ENCODE measurements around the gene NBPF11. TPM values are rescaled to one million over a fixed set of nuclear protein-coding genes. Genes with fewer than 3 reads are reported as not detected.
"Not testable (repeated sequence)": the region's sequence is repeated elsewhere in the genome, so short reads cannot be mapped to it uniquely, and the experiment has no call there.

Gene NBPF11
- polyA plus RNA-seq, 1 experiment, result 7.6 TPM

- peaks cover 45% of the 10 kb centered on the region for H3K27me3 ChIP-seq (ENCODE audit: control insufficient read depth, insufficient read depth, low read length)
- peaks cover 27% of the 10 kb centered on the region for H3K9me3 ChIP-seq (ENCODE audit: control insufficient read depth, insufficient read depth, low read length)
- no peak for TF ChIP-seq CTCF (IDR thresholded peaks at IDR 0.05; ENCODE audit: low read depth, low read length)
- H3K27ac ChIP-seq (ENCODE audit: low read depth, low read length), result no peak overlapping the region
- POLR2A ChIA-PET, result no interaction called here
- no peak overlapping the region for H3K4me3 ChIP-seq (ENCODE audit: low read depth, low read length)
- no peak for DNase-seq (ENCODE audit: low read depth, low spot score)
- CTCF ChIA-PET, result no interaction called here
Observed at GRCh38 chr1:148160048-148160342, 7.9 kb upstream of the NBPF11 start.

- ChIA-PET CTCF (no interaction called here), POLR2A (no interaction called here)
- H3K27me3 ChIP-seq (ENCODE audit: control insufficient read depth, insufficient read depth, low read length), result peaks cover 45% of the 10 kb centered on the region
- H3K9me3 ChIP-seq (ENCODE audit: control insufficient read depth, insufficient read depth, low read length), result peaks cover 27% of the 10 kb centered on the region
- H3K27ac ChIP-seq (ENCODE audit: low read depth, low read length), result no peak overlapping the region
- no peak for DNase-seq (ENCODE audit: low read depth, low spot score)
- no peak overlapping the region for H3K4me3 ChIP-seq (ENCODE audit: low read depth, low read length)
- no peak for TF ChIP-seq CTCF (IDR thresholded peaks at IDR 0.05; ENCODE audit: low read depth, low read length)
Observed at GRCh38 chr1:148158341-148159003, 6.4 kb upstream of the NBPF11 start.

GRCh38 chr1:148157803-148158202 is 5.7 kb upstream of the NBPF11 start:
- POLR2A ChIA-PET, result not testable (repeated sequence)

GRCh38 chr1:148155494-148156275 is 3.6 kb upstream of the NBPF11 start:
- CTCF ChIA-PET; H3K27ac ChIP-seq (ENCODE audit: low read depth, low read length); H3K4me3 ChIP-seq (ENCODE audit: low read depth, low read length); POLR2A ChIA-PET; DNase-seq (ENCODE audit: low read depth, low spot score): not testable (repeated sequence)
- peaks cover 26% of the 10 kb centered on the region for H3K27me3 ChIP-seq (ENCODE audit: control insufficient read depth, insufficient read depth, low read length)
- H3K9me3 ChIP-seq (ENCODE audit: control insufficient read depth, insufficient read depth, low read length), result peaks cover 14% of the 10 kb centered on the region

More at GRCh38 chr1:148157803-148158202, 5.7 kb upstream of the NBPF11 start:
- peaks cover 27% of the 10 kb centered on the region for H3K9me3 ChIP-seq (ENCODE audit: control insufficient read depth, insufficient read depth, low read length)
- H3K4me3 ChIP-seq (ENCODE audit: low read depth, low read length); DNase-seq (ENCODE audit: low read depth, low spot score); H3K27ac ChIP-seq (ENCODE audit: low read depth, low read length); CTCF ChIA-PET: not testable (repeated sequence)
- peaks cover 42% of the 10 kb centered on the region for H3K27me3 ChIP-seq (ENCODE audit: control insufficient read depth, insufficient read depth, low read length)

GRCh38 chr1:148152795-148153194 is 714 bp upstream of the NBPF11 start:
- H3K4me3 ChIP-seq (ENCODE audit: low read depth, low read length); H3K9me3 ChIP-seq (ENCODE audit: control insufficient read depth, insufficient read depth, low read length); DNase-seq (ENCODE audit: low read depth, low spot score); POLR2A ChIA-PET; H3K27ac ChIP-seq (ENCODE audit: low read depth, low read length); H3K27me3 ChIP-seq (ENCODE audit: control insufficient read depth, insufficient read depth, low read length); CTCF ChIA-PET: not testable (repeated sequence)

GRCh38 chr1:148151371-148151819 is 686 bp downstream of the NBPF11 start:
- DNase-seq (ENCODE audit: low read depth, low spot score); CTCF ChIA-PET; H3K27me3 ChIP-seq (ENCODE audit: control insufficient read depth, insufficient read depth, low read length); POLR2A ChIA-PET; H3K9me3 ChIP-seq (ENCODE audit: control insufficient read depth, insufficient read depth, low read length): not testable (repeated sequence)
- peak overlapping the region; percentile 57 for H3K27ac ChIP-seq (ENCODE audit: low read depth, low read length)
- H3K4me3 ChIP-seq (ENCODE audit: low read depth, low read length), result peak overlapping the region; percentile 62

- peak overlapping the region; percentile 62 for H3K4me3 ChIP-seq (ENCODE audit: low read depth, low read length)
- H3K27me3 ChIP-seq (ENCODE audit: control insufficient read depth, insufficient read depth, low read length); POLR2A ChIA-PET; H3K9me3 ChIP-seq (ENCODE audit: control insufficient read depth, insufficient read depth, low read length); H3K27ac ChIP-seq (ENCODE audit: low read depth, low read length); DNase-seq (ENCODE audit: low read depth, low spot score); CTCF ChIA-PET: not testable (repeated sequence)
Observed at GRCh38 chr1:148150945-148151344, 1.1 kb downstream of the NBPF11 start.

- POLR2A ChIA-PET; H3K27me3 ChIP-seq (ENCODE audit: control insufficient read depth, insufficient read depth, low read length); DNase-seq (ENCODE audit: low read depth, low spot score); H3K4me3 ChIP-seq (ENCODE audit: low read depth, low read length); H3K27ac ChIP-seq (ENCODE audit: low read depth, low read length); H3K9me3 ChIP-seq (ENCODE audit: control insufficient read depth, insufficient read depth, low read length); CTCF ChIA-PET: not testable (repeated sequence)
Observed at GRCh38 chr1:148150014-148150413, 2.1 kb downstream of the NBPF11 start.

- H3K4me3 ChIP-seq (ENCODE audit: low read depth, low read length); H3K27me3 ChIP-seq (ENCODE audit: control insufficient read depth, insufficient read depth, low read length); POLR2A ChIA-PET; H3K9me3 ChIP-seq (ENCODE audit: control insufficient read depth, insufficient read depth, low read length); DNase-seq (ENCODE audit: low read depth, low spot score); CTCF ChIA-PET; H3K27ac ChIP-seq (ENCODE audit: low read depth, low read length): not testable (repeated sequence)
Observed at GRCh38 chr1:148149050-148149815, 2.8 kb downstream of the NBPF11 start.

Data from AG04450 (cell line).